Neural cell (in vitro differentiated cells): ENCODE measurements around the gene ARF4. TPM values are rescaled to one million over a fixed set of nuclear protein-coding genes. Genes with fewer than 3 reads are reported as not detected.
"Not testable (repeated sequence)": the region's sequence is repeated elsewhere in the genome, so short reads cannot be mapped to it uniquely, and the experiment has no call there.

Experiments used
- H2AFZ ChIP-seq: fragments of 200-600, 300-800 bp; sonication (generic), shearing (Covaris generic); 2 replicates; pipeline ENCODE4 v1.6.0; 2014; ENCODE audit warnings: low read depth, mild to moderate bottlenecking, antibody characterized with exemption, low read length, moderate library complexity
- H3F3A ChIP-seq: fragments of 200-600 bp; shearing (Covaris generic); 2 replicates; pipeline ENCODE4 v1.6.1; 2016; ENCODE audit warnings: mild to moderate bottlenecking, moderate library complexity, mixed read lengths, antibody characterized with exemption, low read length; ENCODE audit not compliant: insufficient read depth, poor library complexity, severe bottlenecking
- H3K27ac ChIP-seq: fragments of 200-600, 300-800 bp; sonication (generic), shearing (Covaris generic); 2 replicates; pipeline ENCODE4 v1.5.1; 2014; ENCODE audit warnings: mild to moderate bottlenecking, low read length, moderate library complexity
- H3K27me3 ChIP-seq: fragments of 300-800, 200-600 bp; sonication (generic), shearing (Covaris generic); 2 replicates; pipeline ENCODE4 v1.6.0; 2014; ENCODE audit warnings: mild to moderate bottlenecking, low read depth, low read length, moderate library complexity; ENCODE audit not compliant: insufficient read depth
- H3K36me3 ChIP-seq: fragments of 300-800, 200-600 bp; sonication (generic), shearing (Covaris generic); 2 replicates; pipeline ENCODE4 v1.5.1; 2014; ENCODE audit warnings: mild to moderate bottlenecking, antibody characterized with exemption, low read length, moderate library complexity; ENCODE audit not compliant: insufficient read depth
- H3K4me2 ChIP-seq: fragments of 300-800, 200-600 bp; sonication (generic), shearing (Covaris generic); 2 replicates; pipeline ENCODE4 v1.6.0; 2014; ENCODE audit warnings: mild to moderate bottlenecking, low read length
- H3K4me3 ChIP-seq: fragments of 300-800, 200-600 bp; sonication (generic), shearing (Covaris generic); 2 replicates; pipeline ENCODE4 v1.5.1; 2014; ENCODE audit warnings: mild to moderate bottlenecking, low read length, moderate library complexity
- H3K79me2 ChIP-seq: fragments of 200-600 bp; shearing (Covaris generic); replicated peaks from 2 replicates; pipeline ENCODE4 v1.6.0; 2014; ENCODE audit warnings: mild to moderate bottlenecking, low read length, moderate library complexity; ENCODE audit not compliant: insufficient read depth
- H3K9ac ChIP-seq: fragments of 300-800, 200-600 bp; sonication (generic), shearing (Covaris generic); 2 replicates; pipeline ENCODE4 v1.6.1; 2016; ENCODE audit warnings: mild to moderate bottlenecking, low read length, mixed read lengths
- H3K9me2 ChIP-seq: fragments of 200-600 bp; shearing (Covaris generic); 2 replicates; pipeline ENCODE4 v1.6.1; 2016; ENCODE audit warnings: mild to moderate bottlenecking, low read length, mixed read lengths; ENCODE audit not compliant: insufficient read depth
- H3K9me3 ChIP-seq: fragments of 200-600, 300-800 bp; sonication (generic), shearing (Covaris generic); 2 replicates; pipeline ENCODE4 v1.6.1; 2016; ENCODE audit warnings: mild to moderate bottlenecking, mixed run types, low read length, moderate library complexity, mixed read lengths
- H4K20me1 ChIP-seq: fragments of 200-600 bp; shearing (Covaris generic); 2 replicates; pipeline ENCODE4 v1.6.1; 2016; ENCODE audit warnings: mild to moderate bottlenecking, mixed run types; ENCODE audit not compliant: insufficient read depth
- CTCF ChIP-seq: fragments of 450-650 bp; IDR thresholded peaks from 2 replicates; pipeline ENCODE4 v1.5.1; 2014; ENCODE audit warnings: antibody characterized with exemption, mild to moderate bottlenecking, moderate library complexity; ENCODE audit not compliant: poor library complexity, severe bottlenecking
- EP300 ChIP-seq: fragments of 450-650 bp; conservative IDR thresholded peaks from 2 replicates; pipeline ENCODE4 v1.6.1; 2014; ENCODE audit warnings: antibody characterized with exemption, mild to moderate bottlenecking, moderate library complexity; ENCODE audit not compliant: poor library complexity, severe bottlenecking
- EZH2 ChIP-seq: fragments of 200-600, 300-800 bp; shearing (Covaris generic), sonication (generic); IDR thresholded peaks from 2 replicates; pipeline ENCODE4 v1.6.1; 2014; ENCODE audit warnings: antibody characterized with exemption, low read length, borderline replicate concordance, mild to moderate bottlenecking; ENCODE audit not compliant: insufficient read depth, poor library complexity, severe bottlenecking
- MXI1 ChIP-seq: fragments of 450-650 bp; conservative IDR thresholded peaks from 2 replicates; pipeline ENCODE4 v1.6.1; 2014; ENCODE audit warnings: antibody characterized with exemption, mild to moderate bottlenecking; ENCODE audit not compliant: poor library complexity, severe bottlenecking
- POLR2AphosphoS5 ChIP-seq: IDR thresholded peaks from 2 replicates; pipeline ENCODE4 v1.6.1; 2012
- RAD21 ChIP-seq: fragments of 450-650 bp; conservative IDR thresholded peaks from 2 replicates; pipeline ENCODE4 v1.6.1; 2014; ENCODE audit warnings: antibody characterized with exemption, mild to moderate bottlenecking, moderate library complexity
- SMC3 ChIP-seq: fragments of 450-650 bp; conservative IDR thresholded peaks from 2 replicates; pipeline ENCODE4 v1.6.1; 2014; ENCODE audit warnings: antibody characterized with exemption, mild to moderate bottlenecking, moderate library complexity; ENCODE audit not compliant: poor library complexity
- TAF1 ChIP-seq: IDR thresholded peaks from 2 replicates; pipeline ENCODE4 v1.6.1; 2012; ENCODE audit warnings: low read depth
- polyA plus RNA-seq: library from polyadenylated mRNA; depleted of rRNA; stranded (reverse); fragments of >200 nt; gene quantifications from 2 replicates; pipeline ENCODE4 v1.2.3, GENCODE V29; 2014
- TF ChIP-seq, protein P1 (sequence below): IDR thresholded peaks from 2 replicates; pipeline ENCODE4 v1.6.1; 2012; ENCODE audit warnings: borderline replicate concordance

The ARF4 gene
- polyA plus RNA-seq, 1 donor from 2014 or later, result 284 TPM

DNA sequence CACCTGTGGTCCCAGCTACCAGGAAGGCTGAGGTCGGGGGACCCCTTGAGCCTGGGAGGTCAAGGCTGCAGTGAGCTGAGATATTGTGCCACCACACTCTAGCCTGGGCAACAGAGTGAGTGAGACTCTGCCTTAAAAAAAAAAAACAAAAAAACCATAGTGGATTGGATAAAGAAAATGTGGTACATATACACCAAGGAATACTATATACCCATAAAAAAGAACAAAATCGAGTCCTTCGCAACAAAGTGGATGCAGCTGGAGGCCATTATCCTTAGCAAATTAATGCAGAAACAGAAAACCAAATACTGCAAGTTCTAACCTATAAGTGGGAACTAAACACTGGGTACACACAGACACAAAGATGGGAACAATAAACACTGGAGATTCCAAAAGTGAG lies 20.6 kb upstream of the ARF4 start:
- no peak overlapping the region for H3K4me2 ChIP-seq
- no peaks in the 10 kb centered on the region for H3K9me3 ChIP-seq
- H2AFZ ChIP-seq, result no peak overlapping the region
- TF ChIP-seq POLR2AphosphoS5 (no peak), TAF1 (no peak), RAD21 (no peak), MXI1 (no peak), EZH2 (no peak)
- TF ChIP-seq, protein P1, sequence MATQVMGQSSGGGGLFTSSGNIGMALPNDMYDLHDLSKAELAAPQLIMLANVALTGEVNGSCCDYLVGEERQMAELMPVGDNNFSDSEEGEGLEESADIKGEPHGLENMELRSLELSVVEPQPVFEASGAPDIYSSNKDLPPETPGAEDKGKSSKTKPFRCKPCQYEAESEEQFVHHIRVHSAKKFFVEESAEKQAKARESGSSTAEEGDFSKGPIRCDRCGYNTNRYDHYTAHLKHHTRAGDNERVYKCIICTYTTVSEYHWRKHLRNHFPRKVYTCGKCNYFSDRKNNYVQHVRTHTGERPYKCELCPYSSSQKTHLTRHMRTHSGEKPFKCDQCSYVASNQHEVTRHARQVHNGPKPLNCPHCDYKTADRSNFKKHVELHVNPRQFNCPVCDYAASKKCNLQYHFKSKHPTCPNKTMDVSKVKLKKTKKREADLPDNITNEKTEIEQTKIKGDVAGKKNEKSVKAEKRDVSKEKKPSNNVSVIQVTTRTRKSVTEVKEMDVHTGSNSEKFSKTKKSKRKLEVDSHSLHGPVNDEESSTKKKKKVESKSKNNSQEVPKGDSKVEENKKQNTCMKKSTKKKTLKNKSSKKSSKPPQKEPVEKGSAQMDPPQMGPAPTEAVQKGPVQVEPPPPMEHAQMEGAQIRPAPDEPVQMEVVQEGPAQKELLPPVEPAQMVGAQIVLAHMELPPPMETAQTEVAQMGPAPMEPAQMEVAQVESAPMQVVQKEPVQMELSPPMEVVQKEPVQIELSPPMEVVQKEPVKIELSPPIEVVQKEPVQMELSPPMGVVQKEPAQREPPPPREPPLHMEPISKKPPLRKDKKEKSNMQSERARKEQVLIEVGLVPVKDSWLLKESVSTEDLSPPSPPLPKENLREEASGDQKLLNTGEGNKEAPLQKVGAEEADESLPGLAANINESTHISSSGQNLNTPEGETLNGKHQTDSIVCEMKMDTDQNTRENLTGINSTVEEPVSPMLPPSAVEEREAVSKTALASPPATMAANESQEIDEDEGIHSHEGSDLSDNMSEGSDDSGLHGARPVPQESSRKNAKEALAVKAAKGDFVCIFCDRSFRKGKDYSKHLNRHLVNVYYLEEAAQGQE, result no peak
- H3K79me2 ChIP-seq, result no peaks in the 10 kb centered on the region
- no peak overlapping the region for H3K4me3 ChIP-seq
- H3K9me2 ChIP-seq, result no peaks in the 10 kb centered on the region
- H3F3A ChIP-seq, result no peaks in the 10 kb centered on the region
- H3K27me3 ChIP-seq, result no peaks in the 10 kb centered on the region
- H3K36me3 ChIP-seq, result no peaks in the 10 kb centered on the region
- H3K9ac ChIP-seq, result no peak overlapping the region
- H4K20me1 ChIP-seq, result no peaks in the 10 kb centered on the region
- no peak overlapping the region for H3K27ac ChIP-seq

- Histone ChIP-seq H3K4me3 (no peak overlapping the region), H3K27me3 (no peaks in the 10 kb centered on the region), H3K79me2 (no peaks in the 10 kb centered on the region)
These were observed 19.1 kb upstream of the ARF4 start for GRCh38 chr3:57616233-57616632.

GRCh38 chr3:57611870-57612269 lies 14.7 kb upstream of the ARF4 start:
- H3F3A ChIP-seq, H3K9ac ChIP-seq, H3K9me2 ChIP-seq, H2AFZ ChIP-seq, H4K20me1 ChIP-seq, H3K4me3 ChIP-seq, H3K27me3 ChIP-seq, H3K27ac ChIP-seq, H3K79me2 ChIP-seq, H3K36me3 ChIP-seq, H3K9me3 ChIP-seq, H3K4me2 ChIP-seq: not testable (repeated sequence)

More at GRCh38 chr3:57616233-57616632, 19.1 kb upstream of the ARF4 start:
- Histone ChIP-seq H3K9me3 (no peaks in the 10 kb centered on the region), H3K27ac (no peak overlapping the region), H3F3A (no peaks in the 10 kb centered on the region), H3K9me2 (no peaks in the 10 kb centered on the region), H4K20me1 (no peaks in the 10 kb centered on the region), H2AFZ (no peak overlapping the region), H3K4me2 (no peak overlapping the region), H3K9ac (no peak overlapping the region), H3K36me3 (no peaks in the 10 kb centered on the region)
- TF ChIP-seq SMC3 (no peak), MXI1 (no peak), EP300 (no peak), EZH2 (no peak), TAF1 (no peak), POLR2AphosphoS5 (no peak), CTCF (no peak), RAD21 (no peak)
- TF ChIP-seq, protein P1, result no peak
